Measurements from ENCODE around the gene FSTL4.
A peak's percentile ranks its signal among the peaks of the same experiment; 100 is the strongest.

FSTL4 gene

DNA sequence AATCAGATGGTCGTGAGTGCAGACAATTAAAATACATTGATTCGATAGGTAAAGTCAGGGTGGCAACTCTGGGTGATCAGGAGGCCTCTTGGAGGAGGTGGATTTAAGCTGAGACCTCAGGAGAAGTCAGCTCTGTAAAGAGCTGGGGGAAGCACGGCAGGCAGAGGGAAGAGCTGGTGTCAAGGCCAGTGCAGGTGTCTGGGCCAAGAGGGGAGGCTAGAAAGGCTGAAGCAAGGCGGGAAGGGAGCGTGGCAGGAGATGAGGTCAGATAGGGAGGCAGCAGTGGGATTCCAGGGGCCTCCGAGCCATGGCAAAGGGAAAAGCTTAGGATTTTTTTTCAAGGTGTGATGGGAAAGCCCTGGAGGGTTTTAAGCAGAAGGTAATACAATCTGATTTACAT lies 178.7 kb downstream of the FSTL4 start:
- DNase-seq (ENCODE audit: extremely low read depth in 1 of 2, low read depth in 1 of 2), result no peak

DNA sequence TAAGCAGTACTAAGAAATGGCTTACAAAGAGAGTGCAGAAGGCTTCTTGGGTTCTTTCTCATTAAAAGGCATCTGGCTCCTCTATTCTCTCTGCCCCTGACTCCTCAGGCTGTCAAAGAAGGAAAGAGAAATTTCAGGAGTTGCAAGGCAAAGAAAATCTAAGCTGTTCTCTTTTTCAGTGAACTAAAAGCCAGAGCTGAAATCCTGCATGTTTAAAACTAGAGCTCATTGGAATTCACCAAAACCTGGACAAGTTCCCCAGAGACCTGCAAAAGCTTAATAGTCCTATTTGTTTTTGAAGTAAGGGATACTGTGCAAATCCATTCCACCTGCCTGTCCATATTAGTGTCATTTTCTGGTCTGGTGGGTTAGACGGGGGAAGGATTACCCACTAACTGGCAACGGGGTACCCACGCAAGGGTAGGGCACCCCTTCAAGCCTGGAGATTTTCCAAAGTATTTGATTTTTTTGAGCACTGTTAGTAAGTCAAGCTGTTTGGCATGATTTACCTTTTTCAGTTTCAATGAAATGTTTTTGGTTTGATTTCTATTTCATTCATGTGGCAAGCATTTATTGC lies 179.3 kb downstream of the FSTL4 start:
- no peak for DNase-seq (ENCODE audit: extremely low read depth in 1 of 2, low read depth in 1 of 2)

DNA sequence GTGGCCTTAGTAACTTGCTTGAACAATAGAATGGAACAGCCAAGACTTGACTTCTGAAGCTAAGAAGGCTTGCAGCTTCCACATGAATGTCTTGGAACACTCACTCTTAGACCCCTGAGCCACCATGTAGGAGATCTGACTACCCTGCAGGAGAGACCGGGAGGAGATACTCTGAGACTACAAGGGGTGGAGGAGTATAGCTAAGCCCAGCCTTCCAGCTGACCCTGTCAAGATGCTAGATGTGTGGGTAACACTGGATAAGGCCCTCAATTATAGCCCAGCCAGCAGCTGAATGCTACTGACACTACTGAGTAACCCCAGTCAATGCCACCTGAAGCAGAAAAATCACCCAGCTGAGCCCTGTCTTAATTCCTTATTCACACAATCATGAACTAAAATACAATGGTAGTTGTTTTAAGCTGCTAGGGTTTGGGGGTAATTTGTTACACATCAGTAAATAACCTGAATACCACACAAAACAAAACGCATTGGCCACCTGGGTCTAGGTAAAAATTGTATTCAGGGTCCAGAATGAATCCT lies 180.9 kb downstream of the FSTL4 start:
- no peak for DNase-seq (ENCODE audit: extremely low read depth in 1 of 2, low read depth in 1 of 2)

DNA sequence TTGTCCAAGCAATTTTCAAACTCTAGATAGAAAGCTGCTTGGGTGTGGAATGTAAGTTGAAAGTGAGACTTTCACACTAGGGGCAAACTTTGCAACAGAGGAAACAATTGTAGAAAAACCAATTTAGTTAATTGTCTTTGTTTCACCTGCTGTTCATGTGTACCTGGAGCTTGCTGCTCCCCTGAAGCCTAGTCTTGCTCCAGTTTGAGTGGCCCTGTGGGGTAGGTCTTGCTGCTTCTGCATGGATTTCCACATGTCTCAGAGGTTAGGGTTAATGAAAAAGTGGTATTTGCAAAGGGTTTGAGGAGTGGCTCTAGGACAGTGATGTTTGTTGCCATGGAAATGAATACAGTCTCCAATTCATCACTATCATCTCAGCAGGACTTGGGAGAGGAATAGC lies 182.2 kb downstream of the FSTL4 start:
- no peak for DNase-seq (ENCODE audit: extremely low read depth in 1 of 2, low read depth in 1 of 2)

DNA sequence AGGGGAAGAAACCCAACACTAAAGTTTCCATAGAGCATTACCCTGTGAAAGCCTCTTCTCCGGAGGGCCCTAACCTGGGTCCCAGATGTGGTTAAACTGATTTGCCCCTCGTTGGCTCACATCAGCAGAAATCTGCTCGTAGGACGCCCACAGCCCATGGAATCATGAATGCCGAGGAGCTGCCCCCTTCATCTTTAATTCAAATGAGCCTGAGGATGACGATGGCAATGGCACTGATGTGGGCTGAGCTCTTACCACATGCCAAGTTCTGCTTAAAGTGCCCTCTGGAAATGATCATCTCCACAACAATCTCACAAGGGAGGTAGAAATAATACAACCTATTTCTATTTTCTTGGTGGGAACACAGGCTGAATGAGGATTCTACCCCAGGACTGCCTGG lies 183.3 kb downstream of the FSTL4 start:
- DNase-seq (ENCODE audit: extremely low read depth in 1 of 2, low read depth in 1 of 2), result no peak

DNA sequence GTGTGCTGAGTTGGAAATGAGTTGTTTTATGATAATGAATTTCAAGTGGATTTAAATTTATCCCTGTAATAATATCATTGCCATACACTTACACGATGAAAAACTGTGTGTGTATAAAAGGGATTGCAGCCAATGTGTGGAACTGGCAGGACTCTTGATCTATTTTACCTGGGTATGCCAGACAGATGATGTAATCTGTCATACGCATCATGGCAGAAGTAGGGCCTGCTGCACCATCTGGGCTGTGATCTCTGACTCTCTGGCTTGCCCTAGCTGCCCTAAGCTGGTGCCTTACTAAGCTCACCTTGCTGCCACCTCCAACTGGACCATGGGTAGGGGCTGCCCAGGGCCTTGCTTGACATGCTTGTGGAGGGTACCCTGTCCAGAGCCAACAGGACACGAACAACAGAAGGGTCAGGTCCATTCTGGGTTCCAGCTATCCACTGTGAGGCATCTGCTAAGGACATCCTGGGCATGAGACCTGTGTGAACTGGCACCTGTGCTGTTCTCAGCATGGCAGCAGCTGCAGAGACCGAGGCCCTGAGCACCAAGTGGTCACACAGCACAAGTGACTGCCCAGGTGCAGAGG lies 184.2 kb downstream of the FSTL4 start:
- no peak for DNase-seq (ENCODE audit: extremely low read depth in 1 of 2, low read depth in 1 of 2)

DNA sequence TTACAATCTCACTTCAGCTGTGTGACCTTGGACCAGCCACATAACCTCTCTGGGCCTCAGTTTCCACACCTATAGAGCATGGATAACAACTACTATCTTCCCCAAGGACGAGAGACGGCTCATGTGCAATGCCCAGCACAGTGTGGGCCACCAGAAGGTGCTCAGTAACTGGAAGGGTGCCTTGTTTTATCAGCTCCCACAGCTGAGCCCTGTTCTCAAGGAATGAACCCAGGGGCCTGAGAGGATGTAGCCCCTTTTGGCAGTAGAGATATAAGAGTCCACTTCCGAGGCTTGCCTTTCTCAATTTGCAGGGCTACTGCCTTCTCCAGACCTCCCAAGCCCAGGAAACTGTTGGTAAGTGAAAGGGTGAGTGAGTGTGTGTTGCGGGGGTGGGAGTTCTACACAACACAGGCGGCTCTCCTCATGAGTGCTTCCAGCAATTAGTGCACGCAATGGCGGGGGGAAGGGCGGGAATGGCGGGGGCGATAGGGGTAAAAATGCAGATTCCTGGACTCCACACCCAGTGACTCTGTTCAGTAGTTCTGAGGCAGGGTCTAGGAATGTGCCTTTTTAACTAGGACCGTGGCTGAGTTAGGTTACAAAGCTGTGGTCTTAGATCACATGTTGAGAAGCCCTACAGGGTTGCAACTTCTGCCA lies 185.1 kb downstream of the FSTL4 start:
- DNase-seq (ENCODE audit: extremely low read depth in 1 of 2, low read depth in 1 of 2), result no peak

DNA sequence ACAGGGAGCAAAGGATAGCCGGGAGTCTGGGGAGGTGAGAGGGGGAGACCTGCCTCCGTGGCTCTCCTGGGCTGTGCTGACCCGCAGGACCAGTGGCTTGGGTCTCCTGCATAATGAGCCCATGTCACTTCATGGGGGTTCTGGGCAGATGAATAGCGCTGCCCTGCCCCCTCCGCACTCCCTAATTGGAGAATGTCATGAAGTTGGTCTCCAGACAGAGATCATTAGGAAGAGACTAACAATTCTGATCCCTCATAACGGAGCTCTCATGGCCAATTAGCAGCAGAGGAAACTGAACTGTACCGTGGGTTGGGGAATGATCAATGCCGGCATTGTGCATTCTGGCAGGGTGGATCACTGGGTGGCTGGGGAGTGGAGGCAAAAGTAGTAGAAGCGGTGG lies 186.1 kb downstream of the FSTL4 start:
- no peak for DNase-seq (ENCODE audit: extremely low read depth in 1 of 2, low read depth in 1 of 2)

DNA sequence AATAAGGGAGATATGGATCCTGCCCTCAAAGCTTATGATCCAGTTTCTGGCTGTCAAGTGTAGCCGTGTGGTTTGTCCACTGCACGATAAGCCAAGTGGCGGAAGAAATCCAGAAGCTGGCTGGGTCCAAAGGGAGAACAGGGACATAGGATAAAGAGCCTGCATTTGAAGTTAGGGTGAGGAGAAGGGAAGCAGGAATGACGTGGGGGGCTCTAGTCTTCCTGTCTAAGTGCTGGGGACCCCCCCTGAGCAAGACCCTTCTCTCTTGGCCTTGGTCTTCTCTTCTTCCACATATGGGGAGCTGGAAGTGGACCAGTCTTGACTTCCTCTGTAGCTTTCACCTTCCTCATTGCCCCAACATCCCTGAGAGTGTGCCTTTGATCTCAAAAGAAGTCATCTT lies 186.6 kb downstream of the FSTL4 start:
- DNase-seq (ENCODE audit: extremely low read depth in 1 of 2, low read depth in 1 of 2), result no peak

DNA sequence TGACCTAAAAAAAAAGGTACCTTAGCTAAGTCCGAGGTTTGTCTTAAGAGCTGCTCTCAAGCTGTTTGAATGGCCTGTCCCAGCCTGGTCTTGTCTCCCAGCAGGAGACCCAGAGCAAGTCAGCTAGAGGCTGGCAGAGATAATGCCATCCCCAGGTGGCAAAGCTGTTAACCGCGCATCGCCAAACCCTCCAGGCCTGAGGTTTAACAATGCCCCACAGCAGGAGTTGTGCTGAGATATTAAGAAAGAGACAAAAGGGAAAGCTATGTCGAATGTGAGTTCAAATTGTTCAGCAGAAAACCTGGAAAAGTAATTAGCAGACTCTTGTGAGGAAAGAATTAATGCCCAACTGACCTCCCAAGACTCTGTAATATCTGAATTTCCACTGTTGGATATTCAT lies 187.1 kb downstream of the FSTL4 start:
- DNase-seq (ENCODE audit: extremely low read depth in 1 of 2, low read depth in 1 of 2), result no peak

DNA sequence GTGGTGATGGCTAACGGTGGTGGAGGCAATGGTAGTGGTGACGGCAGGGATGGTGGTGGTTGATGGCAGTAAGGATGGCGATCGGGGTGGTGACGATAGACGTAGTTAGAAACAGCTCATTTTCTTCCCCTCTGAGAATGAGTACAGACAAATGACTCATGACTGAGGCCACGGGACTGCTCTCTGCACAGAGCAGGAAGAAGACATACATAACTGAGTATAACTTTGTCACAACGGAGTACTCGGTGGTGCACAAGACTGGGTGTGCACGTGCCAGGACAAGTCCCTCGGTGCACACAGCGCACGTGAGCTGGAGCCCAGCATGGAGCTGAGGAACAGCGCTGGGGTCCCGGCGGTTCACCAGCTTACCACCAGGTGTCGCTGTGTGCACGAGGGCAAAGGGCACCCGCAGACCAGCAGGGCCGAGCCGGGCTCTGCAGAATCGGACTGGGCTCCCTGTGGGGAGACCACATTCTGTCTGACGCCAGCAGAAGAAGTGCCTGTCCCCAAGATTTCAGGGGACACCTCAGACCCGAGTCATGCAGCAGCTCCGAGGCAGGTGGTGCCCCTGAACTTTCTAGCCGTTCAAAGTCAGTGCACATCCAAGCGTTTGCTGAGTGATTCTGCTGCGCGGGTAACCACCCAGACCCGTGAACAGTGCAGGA lies 188.6 kb downstream of the FSTL4 start:
- DNase-seq (ENCODE audit: extremely low read depth in 1 of 2, low read depth in 1 of 2), result peak; percentile 30 to 53

DNA sequence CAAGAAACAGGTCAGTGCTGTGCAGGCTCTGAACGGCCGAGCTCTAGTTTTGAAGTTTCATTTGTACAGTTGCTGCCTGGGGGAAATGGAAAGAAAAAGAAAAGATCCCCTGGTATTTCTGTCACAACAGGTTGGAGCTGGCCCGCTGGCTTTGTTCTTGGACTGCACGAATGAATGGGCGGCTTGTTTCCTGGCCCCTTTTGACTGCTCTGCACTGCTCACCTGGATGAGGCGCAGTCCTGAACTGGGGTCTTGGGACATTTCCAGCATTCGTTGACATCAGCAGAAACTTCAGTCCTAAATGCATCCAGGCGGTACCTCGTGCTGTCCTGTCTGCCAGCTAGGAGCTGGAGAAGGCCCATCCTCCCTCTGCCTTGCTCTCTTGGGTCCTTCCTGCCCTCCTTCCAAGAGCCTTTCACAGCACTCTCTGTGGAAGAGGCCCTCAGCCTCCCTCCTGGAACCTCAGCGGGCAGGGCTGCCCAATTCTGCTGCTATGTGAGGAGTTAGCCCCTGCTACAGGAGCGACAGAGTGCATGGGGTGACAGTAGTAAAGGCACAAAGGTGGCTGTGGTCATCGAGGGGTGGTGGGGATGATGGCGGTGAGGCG lies 189.2 kb downstream of the FSTL4 start:
- DNase-seq (ENCODE audit: extremely low read depth in 1 of 2, low read depth in 1 of 2), result no peak

DNA sequence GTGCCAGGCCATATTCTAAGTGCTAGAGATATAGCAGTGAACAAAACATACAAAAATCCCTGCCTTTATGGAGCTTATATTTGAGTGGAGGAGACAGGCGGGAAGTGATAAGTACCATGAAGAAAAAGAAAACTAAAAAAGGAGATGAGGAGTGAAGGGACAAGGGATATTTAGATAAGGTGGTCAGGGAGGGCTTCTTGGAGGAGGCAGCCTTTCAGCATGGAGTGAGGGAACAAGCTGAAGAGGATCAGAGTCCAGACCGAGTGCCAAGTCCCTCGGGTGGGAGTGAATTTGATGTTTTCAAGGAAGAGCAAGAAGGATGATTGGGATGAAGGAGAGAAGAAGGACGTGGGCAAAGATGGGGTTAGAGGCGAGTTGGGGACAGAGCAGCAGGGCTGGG lies 190.5 kb downstream of the FSTL4 start:
- DNase-seq (ENCODE audit: extremely low read depth in 1 of 2, low read depth in 1 of 2), result no peak

DNA sequence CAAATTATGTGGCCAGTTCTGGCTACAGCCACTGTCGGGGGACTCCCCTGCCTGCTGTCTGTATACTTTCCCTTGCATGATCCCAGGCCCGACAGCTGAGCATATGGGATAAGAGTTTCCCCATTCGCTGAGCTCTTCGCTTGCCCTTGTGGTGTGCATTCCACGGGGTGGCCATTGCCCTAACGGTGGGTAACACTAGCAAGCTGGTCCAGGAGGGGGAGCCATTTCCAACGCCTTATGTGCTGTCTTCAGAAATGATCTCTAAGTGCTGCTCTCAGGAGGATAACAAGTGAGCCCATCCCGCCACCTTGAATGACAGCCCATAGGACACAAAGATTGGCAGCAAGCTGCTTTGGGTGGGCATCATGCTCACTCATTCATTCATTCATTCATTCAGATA lies 190.9 kb downstream of the FSTL4 start:
- no peak for DNase-seq (ENCODE audit: extremely low read depth in 1 of 2, low read depth in 1 of 2)

DNA sequence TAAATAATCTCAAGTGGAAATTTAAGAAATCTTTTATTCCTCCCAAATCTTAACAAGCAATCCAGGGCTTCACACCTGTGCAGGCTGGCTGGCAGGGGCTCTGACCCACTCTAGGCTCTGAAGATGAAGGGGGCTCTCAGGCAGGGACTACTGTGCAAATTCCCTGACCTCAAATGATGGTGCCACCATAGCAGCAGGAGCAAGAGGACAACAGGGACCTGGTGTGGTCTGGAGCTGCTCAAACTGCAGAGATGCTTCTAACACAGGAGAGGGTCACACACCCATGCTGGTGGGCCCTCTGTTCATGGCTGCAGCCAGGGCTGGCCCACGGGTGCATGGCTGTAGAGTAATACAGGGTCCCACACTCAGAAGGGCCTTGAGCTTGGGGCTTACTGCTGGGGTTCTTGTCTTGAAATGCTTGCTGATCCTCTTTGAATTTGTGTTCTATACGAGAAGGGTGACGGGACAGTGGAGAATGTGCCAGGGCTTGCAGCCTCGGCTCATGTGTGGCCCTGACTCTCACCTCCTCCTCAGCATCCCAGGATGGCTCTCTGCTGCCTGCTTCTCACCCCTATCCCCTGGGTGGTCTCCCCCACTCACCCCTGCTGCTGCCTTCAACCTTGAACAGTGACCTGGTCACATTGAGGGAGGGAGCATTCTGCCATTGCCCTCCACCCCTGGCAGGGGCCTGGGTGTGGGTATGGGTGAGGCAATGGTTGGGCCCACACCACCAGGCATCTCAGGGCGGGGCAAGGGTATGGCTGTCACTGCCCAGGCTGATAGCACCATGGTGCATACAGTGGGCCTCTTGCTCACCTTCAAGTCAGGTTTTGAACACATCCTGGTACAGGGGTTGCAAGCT lies 191.7 kb downstream of the FSTL4 start:
- no peak for DNase-seq (ENCODE audit: extremely low read depth in 1 of 2, low read depth in 1 of 2)

DNA sequence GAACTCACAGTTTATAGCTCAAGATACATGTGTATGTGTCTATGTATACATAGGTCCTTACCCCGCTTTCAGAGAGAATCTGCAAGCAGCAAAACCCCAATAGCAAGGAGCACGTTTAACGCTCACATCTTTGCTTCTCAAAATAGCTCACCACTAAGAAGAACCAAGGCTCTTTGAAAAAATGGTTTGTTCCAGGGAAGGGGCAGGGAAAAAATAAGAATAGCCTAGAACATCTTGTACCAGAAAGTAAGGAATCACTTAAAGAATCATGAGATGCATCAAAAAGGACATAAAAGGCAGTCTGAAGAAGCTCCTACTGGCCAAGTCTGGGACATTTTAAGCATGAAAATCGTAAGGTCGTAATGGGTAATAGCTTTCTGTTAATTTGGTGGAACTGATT lies 196.4 kb downstream of the FSTL4 start:
- DNase-seq (ENCODE audit: extremely low read depth in 1 of 2, low read depth in 1 of 2), result no peak

DNA sequence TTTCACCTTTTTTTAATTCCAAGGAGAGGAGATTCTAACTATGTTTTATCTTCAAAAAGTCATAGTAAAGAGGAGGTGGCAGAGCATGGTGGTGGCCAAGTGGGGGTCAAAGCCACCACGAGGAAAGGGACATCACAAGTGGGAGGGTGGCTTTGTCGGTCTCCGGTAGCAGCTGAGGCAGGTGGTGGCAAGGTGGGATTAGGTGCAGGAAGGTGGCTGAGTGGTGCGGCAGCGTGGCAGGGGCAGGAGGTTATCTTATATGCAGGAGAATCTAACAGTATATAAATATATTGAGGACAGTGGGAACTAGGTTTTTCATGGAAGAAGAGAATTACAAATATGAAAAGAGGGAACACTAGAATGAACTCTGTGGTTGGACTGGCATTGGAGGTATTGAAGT lies 196.8 kb downstream of the FSTL4 start:
- no peak for DNase-seq (ENCODE audit: extremely low read depth in 1 of 2, low read depth in 1 of 2)

DNA sequence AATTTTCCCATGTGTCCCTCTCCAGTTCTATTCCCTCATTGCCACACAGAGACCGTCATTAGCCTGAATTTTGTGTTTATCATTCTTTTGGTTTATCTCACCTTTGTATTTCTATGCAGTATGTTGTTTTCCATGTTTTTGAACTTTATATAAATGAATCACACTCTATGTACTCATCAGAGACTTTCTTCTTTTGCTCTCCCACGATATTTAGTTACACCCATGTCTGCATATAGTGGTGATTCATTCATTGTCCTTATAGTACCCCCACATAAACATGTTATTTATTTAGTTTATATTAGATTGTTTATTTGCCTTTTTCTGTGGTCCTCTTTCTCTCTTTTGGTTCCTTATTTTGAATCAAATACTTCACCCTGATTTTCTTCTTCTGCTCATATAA lies 199.7 kb downstream of the FSTL4 start:
- DNase-seq (ENCODE audit: extremely low read depth in 1 of 2, low read depth in 1 of 2), result no peak

DNA sequence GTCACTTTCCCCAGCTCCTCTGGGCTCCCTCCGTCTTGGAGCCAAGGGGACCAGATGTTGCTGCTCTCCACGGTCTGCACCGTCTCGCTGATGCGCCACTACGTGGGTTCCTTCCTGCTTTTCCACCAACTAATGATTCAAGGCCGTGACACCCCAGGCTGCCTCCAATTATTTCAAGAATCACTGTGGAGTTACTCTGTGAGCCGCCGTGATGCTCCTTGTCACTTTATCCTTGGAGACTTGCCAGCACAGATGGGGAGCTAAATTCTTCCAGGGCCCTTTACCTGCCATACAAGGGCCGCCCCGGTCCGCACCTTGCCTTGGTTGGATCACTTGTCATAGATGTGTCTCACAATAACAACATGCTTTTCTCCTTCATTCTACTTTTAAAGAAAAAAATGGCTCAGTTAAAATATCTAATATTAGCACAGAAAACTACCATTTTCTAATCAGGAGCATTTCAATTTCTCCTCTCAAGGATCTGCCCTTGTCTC lies 202.0 kb downstream of the FSTL4 start:
- no peak for DNase-seq (ENCODE audit: extremely low read depth in 1 of 2, low read depth in 1 of 2)

DNA sequence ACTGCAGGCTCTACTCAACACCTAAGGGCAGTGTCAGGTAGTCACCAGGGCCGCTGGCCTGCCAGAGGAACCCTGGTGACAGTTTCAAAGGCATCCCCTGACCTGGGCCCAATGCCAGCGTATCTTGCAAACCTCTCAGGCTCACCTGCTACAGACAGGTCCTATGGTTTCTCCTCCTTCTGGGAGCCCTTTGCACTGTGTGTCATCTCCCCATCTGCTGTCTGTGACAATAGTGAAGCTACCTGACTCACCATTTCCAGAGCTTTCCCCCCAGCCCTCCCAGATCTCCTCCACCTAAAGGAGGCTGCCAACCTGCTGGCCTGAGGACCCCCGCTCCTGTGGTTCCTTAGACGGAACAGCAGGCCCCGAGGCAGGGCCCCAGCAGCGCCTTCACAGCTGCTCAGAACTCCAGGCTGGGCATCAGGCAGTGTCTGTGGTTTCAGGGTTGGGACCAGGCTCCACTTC lies 203.1 kb downstream of the FSTL4 start:
- no peak for DNase-seq (ENCODE audit: extremely low read depth in 1 of 2, low read depth in 1 of 2)

Data from activated CD8-positive, alpha-beta memory T cell treated with anti-CD3 and anti-CD28 coated beads for 1 hour (primary cell).